Urothelium cell line (cell line): ENCODE measurements around the gene TTC9.
A peak's percentile ranks its signal among the peaks of the same experiment; 100 is the strongest.

Source experiments
- DNase-seq: peaks from one replicate; pipeline ENCODE4 v3.0.0; 2011; ENCODE audit warnings: low spot score, mixed read lengths
- FAIRE-seq: peaks from 2 replicates; lab custom pipeline; 2011; peaks lifted over from hg19 to GRCh38; lab: Jason Lieb, UNC

Gene TTC9

GRCh38 chr14:70643967-70644366 is 2.3 kb downstream of the TTC9 start:
- DNase-seq = no peak
- FAIRE-seq = peak; percentile 92

- no peak for FAIRE-seq
- no peak for DNase-seq
Measured at GRCh38 chr14:70645892-70646291, 4.2 kb downstream of the TTC9 start.

GRCh38 chr14:70646705-70647104 is 5.0 kb downstream of the TTC9 start:
- peak; percentile 87 for FAIRE-seq
- no peak for DNase-seq

- DNase-seq = no peak
- FAIRE-seq = no peak
Measured at GRCh38 chr14:70648346-70648745, 6.6 kb downstream of the TTC9 start.

GRCh38 chr14:70649803-70650202 is 8.1 kb downstream of the TTC9 start:
- DNase-seq (no peak), FAIRE-seq (peak; percentile 94)

GRCh38 chr14:70651522-70651921 is 9.8 kb downstream of the TTC9 start:
- FAIRE-seq (peak; percentile 63), DNase-seq (no peak)

GRCh38 chr14:70652871-70653270 is 11.2 kb downstream of the TTC9 start:
- FAIRE-seq (no peak), DNase-seq (no peak)

GRCh38 chr14:70653662-70654061 is 11.9 kb downstream of the TTC9 start:
- DNase-seq = no peak
- FAIRE-seq = no peak

- FAIRE-seq (no peak), DNase-seq (no peak)
Measured at GRCh38 chr14:70654632-70655031, 12.9 kb downstream of the TTC9 start.

- FAIRE-seq (peak; percentile 56), DNase-seq (no peak)
Measured at GRCh38 chr14:70655110-70655826, 13.6 kb downstream of the TTC9 start.

- peak; percentile 27 for FAIRE-seq
- DNase-seq = no peak
Measured at GRCh38 chr14:70658899-70659298, 17.2 kb downstream of the TTC9 start.

- DNase-seq = no peak
- FAIRE-seq = peak; percentile 92
Measured at GRCh38 chr14:70660967-70661893, 19.5 kb downstream of the TTC9 start.

- peak; percentile 32 for FAIRE-seq
Measured at GRCh38 chr14:70662080-70662479, 20.4 kb downstream of the TTC9 start.

GRCh38 chr14:70662816-70663215 is 21.1 kb downstream of the TTC9 start:
- peak; percentile 17 for FAIRE-seq

More at GRCh38 chr14:70662080-70662479, 20.4 kb downstream of the TTC9 start:
- no peak for DNase-seq

GRCh38 chr14:70663707-70664179 is 22.0 kb downstream of the TTC9 start:
- DNase-seq (peak; percentile 54), FAIRE-seq (no peak)

More at GRCh38 chr14:70662816-70663215, 21.1 kb downstream of the TTC9 start:
- DNase-seq = no peak

GRCh38 chr14:70664698-70665447 is 23.2 kb downstream of the TTC9 start:
- no peak for DNase-seq
- FAIRE-seq = no peak

GRCh38 chr14:70665448-70666360 is 24.0 kb downstream of the TTC9 start:
- peak; percentile 96 for FAIRE-seq
- DNase-seq = peak; percentile 84

GRCh38 chr14:70666361-70666686 is 24.6 kb downstream of the TTC9 start:
- DNase-seq = no peak

GRCh38 chr14:70670992-70671651 is 29.4 kb downstream of the TTC9 start:
- DNase-seq (no peak), FAIRE-seq (peak; percentile 74)

More at GRCh38 chr14:70666361-70666686, 24.6 kb downstream of the TTC9 start:
- FAIRE-seq = no peak
